ENCODE data around the gene C22orf39.

GRCh38 chr22:19480173-19480568 is 32.7 kb upstream of the C22orf39 start:
- TF ChIP-seq IRF3 (IDR thresholded peaks at IDR 0.05; ENCODE audit: low read depth, low read length) (no peak), JUND (IDR thresholded peaks at IDR 0.05) (no peak), PBX3 (IDR thresholded peaks at IDR 0.05) (no peak), EP300 (IDR thresholded peaks at IDR 0.05; ENCODE audit: borderline replicate concordance in 1 of 2, low read depth in 1 of 2, low read length in 1 of 2) (no peak), ZBTB33 (IDR thresholded peaks at IDR 0.05; ENCODE audit: borderline replicate concordance, low read depth) (no peak), CTCF (IDR thresholded peaks at IDR 0.05) (no peak), TAF1 (IDR thresholded peaks at IDR 0.05; ENCODE audit: borderline replicate concordance, low read depth, low read length) (no peak), SIN3A (IDR thresholded peaks at IDR 0.05; ENCODE audit: borderline replicate concordance, low read depth, low read length) (no peak), RAD21 (IDR thresholded peaks at IDR 0.05; ENCODE audit: low read length) (no peak), GATA2 (CRISPR knock-in tag; IDR thresholded peaks at IDR 0.05) (no peak)

Data from SK-N-SH (cell line).